NCI-H345 (cell line): Measurements from ENCODE around the gene LRRC1.
"Not testable (repeated sequence)": the region's sequence is repeated elsewhere in the genome, so short reads cannot be mapped to it uniquely, and the experiment has no call there.

Experiments used
- DNase-seq: peaks from one replicate; lab custom pipeline; 2025; lab: John Stamatoyannopoulos, UW

The LRRC1 gene

DNA sequence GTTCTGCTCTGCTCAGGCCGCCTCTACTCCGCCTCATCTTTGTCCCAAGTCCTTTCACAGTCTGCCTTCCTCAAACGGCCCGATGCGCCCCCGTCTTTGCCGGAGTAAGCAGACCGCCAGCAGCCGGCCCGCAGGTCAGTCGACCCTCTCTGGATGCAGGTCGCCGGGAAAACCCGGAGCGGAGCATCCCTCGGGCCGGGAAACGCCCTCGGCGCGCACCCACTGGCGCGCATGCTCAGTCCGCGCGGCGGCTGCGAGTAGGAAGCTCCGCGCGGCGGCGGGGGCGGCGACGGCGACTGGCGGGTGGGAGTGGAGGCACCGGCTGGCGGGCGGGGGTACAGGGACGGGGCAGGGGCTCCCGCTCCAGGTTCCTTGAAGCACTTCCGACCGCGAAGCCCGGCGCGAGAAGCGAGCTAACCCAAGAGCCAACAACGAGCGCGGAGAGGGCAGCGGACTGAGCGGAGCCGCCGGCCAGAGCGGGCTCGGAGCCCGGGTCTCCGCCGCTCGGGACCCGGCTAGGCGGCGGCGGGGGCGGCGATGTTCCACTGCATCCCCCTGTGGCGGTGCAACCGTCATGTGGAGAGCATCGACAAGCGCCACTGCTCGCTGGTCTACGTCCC lies at the start of gene LRRC1:
Gene LRRC1 (plus strand): TSS at position 286 of the 620 bp plus-strand sequence. CDS start 252 bp downstream, at position 538.
- peak; percentile 94 for DNase-seq

- peak; percentile 72 for DNase-seq
Observed at GRCh38 chr6:53746442-53747103, 48.2 kb upstream of the LRRC1 start.

- no peak for DNase-seq
Observed at GRCh38 chr6:53750052-53750650, 44.7 kb upstream of the LRRC1 start.

DNA sequence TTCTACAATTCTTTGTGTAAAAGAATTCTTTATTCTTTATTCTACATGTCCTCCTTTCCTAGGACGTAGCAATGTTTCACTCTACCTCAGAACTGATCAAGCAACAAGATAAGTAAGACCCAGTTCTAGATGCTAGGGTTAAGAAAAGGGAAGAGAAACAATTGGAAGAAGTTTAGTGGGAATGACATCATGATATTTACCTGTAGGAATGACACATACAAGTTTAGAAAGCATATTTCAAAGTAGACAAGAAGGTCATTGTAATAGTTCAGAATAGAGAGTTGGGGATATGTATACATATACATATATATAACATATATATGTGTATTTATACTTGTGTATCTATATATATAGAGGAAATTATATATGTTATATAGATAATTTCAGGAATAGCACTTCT lies 43.4 kb upstream of the LRRC1 start:
- DNase-seq, result no peak

DNA sequence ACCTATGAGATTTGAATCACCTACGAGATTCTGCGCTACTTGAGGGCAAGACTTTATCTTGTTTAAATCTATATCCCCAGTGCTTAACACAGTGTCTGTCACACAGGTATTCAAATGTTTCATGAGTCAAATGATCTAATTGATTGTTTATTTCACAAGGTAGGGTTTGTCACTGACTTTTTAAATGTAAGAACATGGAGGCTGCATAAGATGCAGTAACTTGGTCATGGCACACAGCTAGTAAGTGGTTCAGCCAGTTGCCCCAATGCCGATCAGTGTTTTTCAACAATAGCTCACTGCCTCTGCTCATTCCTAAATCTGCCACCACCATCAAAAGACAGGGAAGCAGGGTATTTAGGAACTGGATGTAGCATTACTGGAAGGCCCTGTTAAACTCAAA lies 42.4 kb upstream of the LRRC1 start:
- no peak for DNase-seq

DNA sequence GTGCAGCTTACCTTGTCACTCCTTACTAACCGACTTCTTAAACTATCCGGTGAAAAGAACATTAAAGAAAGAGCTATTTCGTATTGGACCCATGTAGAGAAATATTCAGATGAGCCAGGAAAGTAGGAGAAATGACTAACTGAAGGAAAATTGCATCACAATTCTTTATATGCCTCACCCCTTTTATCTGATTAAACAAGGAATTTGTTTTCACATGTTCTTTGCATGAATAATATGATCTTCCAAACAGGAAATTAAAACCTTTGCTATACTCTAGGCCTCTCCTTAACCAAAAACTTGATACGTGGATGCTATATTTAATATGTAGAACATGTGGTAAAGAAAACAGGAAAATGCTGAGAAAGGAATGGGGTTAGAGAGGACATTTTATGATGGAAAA lies 41.9 kb upstream of the LRRC1 start:
- DNase-seq, result no peak

- no peak for DNase-seq
Observed at GRCh38 chr6:53754330-53754729, 40.5 kb upstream of the LRRC1 start.

DNA sequence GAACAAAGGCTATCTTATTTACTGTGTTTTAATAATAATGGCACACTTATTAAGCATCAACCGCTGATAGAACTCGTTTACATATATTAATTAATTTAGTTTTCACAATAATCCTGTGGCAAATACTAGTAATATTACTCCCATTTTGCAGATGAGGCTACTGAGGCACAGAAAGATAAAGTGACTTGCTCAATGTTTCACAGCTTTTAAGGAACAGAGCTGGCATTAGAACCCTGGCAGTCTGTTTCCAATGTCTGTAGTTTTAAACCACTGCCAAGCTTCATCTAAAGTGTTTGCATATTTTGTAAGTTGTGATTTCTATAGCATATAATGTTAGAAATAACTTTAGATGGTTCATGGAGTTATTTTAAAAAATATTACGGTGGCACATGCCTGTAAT lies 38.4 kb upstream of the LRRC1 start:
- DNase-seq, result no peak

- DNase-seq, result no peak
Observed at GRCh38 chr6:53758496-53758895, 36.3 kb upstream of the LRRC1 start.

DNA sequence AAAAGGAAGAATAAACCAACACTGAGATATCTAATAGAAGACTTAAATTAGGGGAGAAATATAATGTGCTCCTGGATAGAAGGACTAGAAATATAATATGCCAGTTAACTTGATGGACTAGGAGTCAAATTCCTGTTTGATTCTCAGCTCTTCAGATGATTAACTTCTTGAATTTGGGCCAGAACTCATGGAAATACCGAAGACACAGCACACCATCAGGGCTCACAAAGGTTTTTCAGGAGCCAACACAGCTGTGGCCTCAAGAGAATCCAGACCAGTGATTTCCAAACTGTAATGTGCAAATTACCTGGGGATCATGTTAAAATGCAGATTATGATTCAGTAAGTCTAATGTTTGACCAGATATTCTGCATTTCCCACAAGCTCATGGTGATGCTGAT lies 33.8 kb upstream of the LRRC1 start:
- no peak for DNase-seq

- no peak for DNase-seq
Observed at GRCh38 chr6:53765270-53765669, 29.5 kb upstream of the LRRC1 start.

DNA sequence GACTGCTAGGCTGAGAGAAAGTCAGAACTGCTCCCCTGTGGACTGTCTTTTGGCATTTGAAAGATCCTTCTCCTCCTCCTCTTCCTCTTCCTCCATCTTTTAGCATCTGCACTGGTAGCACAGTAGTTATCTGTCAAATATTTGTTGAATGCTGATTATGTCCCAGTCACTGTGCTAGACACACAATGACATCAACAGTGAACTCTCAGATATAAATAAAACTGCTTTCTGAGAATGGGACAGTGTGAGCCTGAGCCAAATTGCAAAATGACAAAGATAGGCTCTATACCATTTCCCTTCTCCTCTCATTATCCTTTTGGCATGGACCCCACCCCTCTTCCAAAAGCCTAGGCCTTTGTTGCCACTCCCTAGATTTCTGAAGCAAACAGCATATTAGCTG lies 27.9 kb upstream of the LRRC1 start:
- DNase-seq, result no peak

GRCh38 chr6:53767941-53768340 lies 26.9 kb upstream of the LRRC1 start:
- DNase-seq, result no peak

DNA sequence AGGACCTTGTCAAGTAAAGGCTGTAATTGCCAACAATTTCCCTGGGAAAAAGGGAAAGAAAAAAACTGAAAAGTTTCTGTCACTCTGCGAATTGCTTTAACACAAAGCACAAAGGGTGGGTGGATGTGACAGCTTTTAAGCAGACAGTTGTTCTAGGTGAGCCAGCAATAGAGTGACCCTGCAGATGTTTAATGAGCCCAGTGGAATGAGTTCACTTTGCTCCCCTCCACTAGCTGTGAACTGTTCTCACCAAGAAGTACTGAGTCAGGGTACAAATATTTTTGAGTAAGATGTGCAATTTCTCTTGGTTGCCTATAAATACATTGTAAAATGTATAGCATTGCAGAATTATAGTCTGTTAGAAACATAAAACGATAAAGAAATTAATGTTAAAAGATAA lies 26.2 kb upstream of the LRRC1 start:
- no peak for DNase-seq

GRCh38 chr6:53770780-53771249 lies 24.0 kb upstream of the LRRC1 start:
- no peak for DNase-seq

- DNase-seq, result no peak
Observed at GRCh38 chr6:53771785-53772624, 22.8 kb upstream of the LRRC1 start.

GRCh38 chr6:53773044-53773696 lies 21.6 kb upstream of the LRRC1 start:
- DNase-seq, result no peak

DNA sequence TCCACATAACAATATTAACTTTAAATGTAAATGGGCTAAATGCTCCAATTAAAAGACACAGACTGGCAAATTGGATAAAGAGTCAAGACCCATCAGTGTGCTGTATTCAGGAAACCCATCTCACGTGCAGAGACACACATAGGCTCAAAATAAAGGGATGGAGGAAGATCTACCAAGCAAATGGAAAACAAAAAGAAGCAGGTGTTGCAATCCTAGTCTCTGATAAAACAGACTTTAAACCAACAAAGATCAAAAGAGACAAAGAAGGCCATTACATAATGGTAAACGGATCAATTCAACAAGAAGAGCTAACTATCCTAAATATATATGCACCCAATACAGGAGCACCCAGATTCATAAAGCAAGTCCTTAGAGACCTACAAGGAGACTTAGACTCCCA lies 18.7 kb upstream of the LRRC1 start:
- not testable (repeated sequence) for DNase-seq

GRCh38 chr6:53784991-53785390 lies 9.8 kb upstream of the LRRC1 start:
- DNase-seq, result not testable (repeated sequence)

- no peak for DNase-seq
Observed at GRCh38 chr6:53786832-53787231, 8.0 kb upstream of the LRRC1 start.

DNA sequence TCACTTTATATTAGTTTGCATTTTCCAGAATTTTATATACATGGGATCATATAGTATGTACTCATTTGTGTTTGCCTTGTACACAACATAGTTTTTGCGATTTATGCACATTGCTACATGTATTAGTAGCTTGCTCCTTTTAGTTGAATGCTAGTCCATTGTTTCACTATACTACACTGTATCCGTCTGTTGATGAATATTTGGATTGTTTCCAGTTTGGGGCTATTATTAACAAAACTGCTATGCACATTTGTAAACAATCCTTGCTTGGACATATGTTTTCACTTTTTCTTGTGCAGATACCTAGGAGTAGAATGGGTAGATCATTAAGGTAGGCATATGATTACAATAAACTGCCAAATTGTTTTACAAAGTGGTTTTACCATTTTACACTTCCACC lies 3.9 kb upstream of the LRRC1 start:
- DNase-seq, result no peak

- no peak for DNase-seq
Observed at GRCh38 chr6:53792016-53792415, 2.8 kb upstream of the LRRC1 start.
